ENCODE results near the gene CUBN. TPM values are rescaled to one million over a fixed set of nuclear protein-coding genes. Genes with fewer than 3 reads are reported as not detected.

Gene CUBN
- total RNA-seq, 1 experiment from 2014 or later, result 0.46 TPM

DNA sequence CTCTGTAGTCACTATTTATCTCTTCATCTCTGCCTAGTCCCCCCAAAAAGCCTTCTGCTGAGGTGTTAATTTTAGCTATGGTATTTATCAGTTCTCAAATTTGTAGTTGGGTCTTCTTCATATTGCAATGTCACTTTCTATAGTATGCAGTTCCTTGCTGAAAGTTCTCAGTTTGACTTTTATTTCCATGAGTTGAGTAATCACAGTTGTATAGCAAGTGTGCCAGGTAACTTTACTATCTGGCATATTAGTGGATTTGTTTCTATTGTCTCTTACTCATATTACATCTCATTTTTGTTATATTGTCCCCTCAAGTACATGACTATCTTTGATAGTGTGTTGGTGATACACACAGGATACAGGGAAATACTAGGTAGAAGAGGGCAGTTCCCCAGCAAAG, 152.8 kb downstream of the CUBN start (continued):
- TF ChIP-seq, protein P1, sequence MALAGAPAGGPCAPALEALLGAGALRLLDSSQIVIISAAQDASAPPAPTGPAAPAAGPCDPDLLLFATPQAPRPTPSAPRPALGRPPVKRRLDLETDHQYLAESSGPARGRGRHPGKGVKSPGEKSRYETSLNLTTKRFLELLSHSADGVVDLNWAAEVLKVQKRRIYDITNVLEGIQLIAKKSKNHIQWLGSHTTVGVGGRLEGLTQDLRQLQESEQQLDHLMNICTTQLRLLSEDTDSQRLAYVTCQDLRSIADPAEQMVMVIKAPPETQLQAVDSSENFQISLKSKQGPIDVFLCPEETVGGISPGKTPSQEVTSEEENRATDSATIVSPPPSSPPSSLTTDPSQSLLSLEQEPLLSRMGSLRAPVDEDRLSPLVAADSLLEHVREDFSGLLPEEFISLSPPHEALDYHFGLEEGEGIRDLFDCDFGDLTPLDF (CRISPR knock-in tag; IDR thresholded peaks at IDR 0.05), result no peak

DNA sequence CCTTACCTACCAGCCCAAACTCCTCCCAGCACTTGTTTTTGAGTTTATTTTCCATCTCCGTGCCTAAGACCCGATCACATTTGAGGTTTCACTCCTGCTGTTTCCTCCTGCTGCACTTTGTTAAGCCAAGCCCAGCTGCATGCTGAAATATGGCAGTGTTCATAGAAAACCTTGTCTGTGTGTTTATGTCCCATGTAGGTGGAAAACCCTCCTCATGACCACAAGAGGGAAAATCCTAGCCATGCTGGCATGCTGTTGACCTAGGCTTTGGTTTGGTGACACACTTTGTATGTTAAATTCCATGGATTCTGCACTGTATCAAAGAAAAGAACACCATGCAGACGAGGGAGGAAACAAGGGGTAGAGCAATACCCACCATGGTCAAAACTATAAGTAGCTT, 154.4 kb downstream of the CUBN start:
- ChIA-PET CTCF (no interaction called here), POLR2A (no interaction called here)
- Mint-ChIP-seq H3K4me1 (no peaks in the 10 kb centered on the region), H3K4me3 (no peak overlapping the region), H3K27ac (no peak overlapping the region), H3K27me3 (ENCODE audit: low read depth) (no peaks in the 10 kb centered on the region; the same call in 1 of the 2 replicates), H3K36me3 (no peaks in the 10 kb centered on the region; the same call in 1 of the 2 replicates), H3K9me3 (peaks cover 32% of the 10 kb centered on the region)
- ATAC-seq (no peak), DNase-seq (ENCODE audit: low spot score) (no peak)
- TF ChIP-seq, protein P2, sequence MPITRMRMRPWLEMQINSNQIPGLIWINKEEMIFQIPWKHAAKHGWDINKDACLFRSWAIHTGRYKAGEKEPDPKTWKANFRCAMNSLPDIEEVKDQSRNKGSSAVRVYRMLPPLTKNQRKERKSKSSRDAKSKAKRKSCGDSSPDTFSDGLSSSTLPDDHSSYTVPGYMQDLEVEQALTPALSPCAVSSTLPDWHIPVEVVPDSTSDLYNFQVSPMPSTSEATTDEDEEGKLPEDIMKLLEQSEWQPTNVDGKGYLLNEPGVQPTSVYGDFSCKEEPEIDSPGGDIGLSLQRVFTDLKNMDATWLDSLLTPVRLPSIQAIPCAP (CRISPR knock-in tag; IDR thresholded peaks at IDR 0.05), result no peak
- TF ChIP-seq, protein P3, sequence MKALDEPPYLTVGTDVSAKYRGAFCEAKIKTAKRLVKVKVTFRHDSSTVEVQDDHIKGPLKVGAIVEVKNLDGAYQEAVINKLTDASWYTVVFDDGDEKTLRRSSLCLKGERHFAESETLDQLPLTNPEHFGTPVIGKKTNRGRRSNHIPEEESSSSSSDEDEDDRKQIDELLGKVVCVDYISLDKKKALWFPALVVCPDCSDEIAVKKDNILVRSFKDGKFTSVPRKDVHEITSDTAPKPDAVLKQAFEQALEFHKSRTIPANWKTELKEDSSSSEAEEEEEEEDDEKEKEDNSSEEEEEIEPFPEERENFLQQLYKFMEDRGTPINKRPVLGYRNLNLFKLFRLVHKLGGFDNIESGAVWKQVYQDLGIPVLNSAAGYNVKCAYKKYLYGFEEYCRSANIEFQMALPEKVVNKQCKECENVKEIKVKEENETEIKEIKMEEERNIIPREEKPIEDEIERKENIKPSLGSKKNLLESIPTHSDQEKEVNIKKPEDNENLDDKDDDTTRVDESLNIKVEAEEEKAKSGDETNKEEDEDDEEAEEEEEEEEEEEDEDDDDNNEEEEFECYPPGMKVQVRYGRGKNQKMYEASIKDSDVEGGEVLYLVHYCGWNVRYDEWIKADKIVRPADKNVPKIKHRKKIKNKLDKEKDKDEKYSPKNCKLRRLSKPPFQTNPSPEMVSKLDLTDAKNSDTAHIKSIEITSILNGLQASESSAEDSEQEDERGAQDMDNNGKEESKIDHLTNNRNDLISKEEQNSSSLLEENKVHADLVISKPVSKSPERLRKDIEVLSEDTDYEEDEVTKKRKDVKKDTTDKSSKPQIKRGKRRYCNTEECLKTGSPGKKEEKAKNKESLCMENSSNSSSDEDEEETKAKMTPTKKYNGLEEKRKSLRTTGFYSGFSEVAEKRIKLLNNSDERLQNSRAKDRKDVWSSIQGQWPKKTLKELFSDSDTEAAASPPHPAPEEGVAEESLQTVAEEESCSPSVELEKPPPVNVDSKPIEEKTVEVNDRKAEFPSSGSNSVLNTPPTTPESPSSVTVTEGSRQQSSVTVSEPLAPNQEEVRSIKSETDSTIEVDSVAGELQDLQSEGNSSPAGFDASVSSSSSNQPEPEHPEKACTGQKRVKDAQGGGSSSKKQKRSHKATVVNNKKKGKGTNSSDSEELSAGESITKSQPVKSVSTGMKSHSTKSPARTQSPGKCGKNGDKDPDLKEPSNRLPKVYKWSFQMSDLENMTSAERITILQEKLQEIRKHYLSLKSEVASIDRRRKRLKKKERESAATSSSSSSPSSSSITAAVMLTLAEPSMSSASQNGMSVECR (CRISPR knock-in tag; IDR thresholded peaks at IDR 0.05; ENCODE audit: borderline replicate concordance), result no peak
- TF ChIP-seq ZNF219 (CRISPR knock-in tag; IDR thresholded peaks at IDR 0.05; ENCODE audit: borderline replicate concordance), result no peak
- TF ChIP-seq, protein P1 (CRISPR knock-in tag; IDR thresholded peaks at IDR 0.05), result no peak
- TF ChIP-seq JUN (CRISPR knock-in tag; IDR thresholded peaks at IDR 0.05), result no peak
- TF ChIP-seq, protein P4, sequence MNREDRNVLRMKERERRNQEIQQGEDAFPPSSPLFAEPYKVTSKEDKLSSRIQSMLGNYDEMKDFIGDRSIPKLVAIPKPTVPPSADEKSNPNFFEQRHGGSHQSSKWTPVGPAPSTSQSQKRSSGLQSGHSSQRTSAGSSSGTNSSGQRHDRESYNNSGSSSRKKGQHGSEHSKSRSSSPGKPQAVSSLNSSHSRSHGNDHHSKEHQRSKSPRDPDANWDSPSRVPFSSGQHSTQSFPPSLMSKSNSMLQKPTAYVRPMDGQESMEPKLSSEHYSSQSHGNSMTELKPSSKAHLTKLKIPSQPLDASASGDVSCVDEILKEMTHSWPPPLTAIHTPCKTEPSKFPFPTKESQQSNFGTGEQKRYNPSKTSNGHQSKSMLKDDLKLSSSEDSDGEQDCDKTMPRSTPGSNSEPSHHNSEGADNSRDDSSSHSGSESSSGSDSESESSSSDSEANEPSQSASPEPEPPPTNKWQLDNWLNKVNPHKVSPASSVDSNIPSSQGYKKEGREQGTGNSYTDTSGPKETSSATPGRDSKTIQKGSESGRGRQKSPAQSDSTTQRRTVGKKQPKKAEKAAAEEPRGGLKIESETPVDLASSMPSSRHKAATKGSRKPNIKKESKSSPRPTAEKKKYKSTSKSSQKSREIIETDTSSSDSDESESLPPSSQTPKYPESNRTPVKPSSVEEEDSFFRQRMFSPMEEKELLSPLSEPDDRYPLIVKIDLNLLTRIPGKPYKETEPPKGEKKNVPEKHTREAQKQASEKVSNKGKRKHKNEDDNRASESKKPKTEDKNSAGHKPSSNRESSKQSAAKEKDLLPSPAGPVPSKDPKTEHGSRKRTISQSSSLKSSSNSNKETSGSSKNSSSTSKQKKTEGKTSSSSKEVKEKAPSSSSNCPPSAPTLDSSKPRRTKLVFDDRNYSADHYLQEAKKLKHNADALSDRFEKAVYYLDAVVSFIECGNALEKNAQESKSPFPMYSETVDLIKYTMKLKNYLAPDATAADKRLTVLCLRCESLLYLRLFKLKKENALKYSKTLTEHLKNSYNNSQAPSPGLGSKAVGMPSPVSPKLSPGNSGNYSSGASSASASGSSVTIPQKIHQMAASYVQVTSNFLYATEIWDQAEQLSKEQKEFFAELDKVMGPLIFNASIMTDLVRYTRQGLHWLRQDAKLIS (CRISPR knock-in tag; IDR thresholded peaks at IDR 0.05; ENCODE audit: borderline replicate concordance), result no peak
- no peak for TF ChIP-seq ZNF263 (CRISPR knock-in tag; IDR thresholded peaks at IDR 0.05; ENCODE audit: low read depth)
- no peak for TF ChIP-seq SP1 (CRISPR knock-in tag; conservative IDR thresholded peaks at IDR 0.05)
- TF ChIP-seq ZBTB21 (CRISPR knock-in tag; IDR thresholded peaks at IDR 0.05; ENCODE audit: borderline replicate concordance), result no peak
- TF ChIP-seq, protein P5, sequence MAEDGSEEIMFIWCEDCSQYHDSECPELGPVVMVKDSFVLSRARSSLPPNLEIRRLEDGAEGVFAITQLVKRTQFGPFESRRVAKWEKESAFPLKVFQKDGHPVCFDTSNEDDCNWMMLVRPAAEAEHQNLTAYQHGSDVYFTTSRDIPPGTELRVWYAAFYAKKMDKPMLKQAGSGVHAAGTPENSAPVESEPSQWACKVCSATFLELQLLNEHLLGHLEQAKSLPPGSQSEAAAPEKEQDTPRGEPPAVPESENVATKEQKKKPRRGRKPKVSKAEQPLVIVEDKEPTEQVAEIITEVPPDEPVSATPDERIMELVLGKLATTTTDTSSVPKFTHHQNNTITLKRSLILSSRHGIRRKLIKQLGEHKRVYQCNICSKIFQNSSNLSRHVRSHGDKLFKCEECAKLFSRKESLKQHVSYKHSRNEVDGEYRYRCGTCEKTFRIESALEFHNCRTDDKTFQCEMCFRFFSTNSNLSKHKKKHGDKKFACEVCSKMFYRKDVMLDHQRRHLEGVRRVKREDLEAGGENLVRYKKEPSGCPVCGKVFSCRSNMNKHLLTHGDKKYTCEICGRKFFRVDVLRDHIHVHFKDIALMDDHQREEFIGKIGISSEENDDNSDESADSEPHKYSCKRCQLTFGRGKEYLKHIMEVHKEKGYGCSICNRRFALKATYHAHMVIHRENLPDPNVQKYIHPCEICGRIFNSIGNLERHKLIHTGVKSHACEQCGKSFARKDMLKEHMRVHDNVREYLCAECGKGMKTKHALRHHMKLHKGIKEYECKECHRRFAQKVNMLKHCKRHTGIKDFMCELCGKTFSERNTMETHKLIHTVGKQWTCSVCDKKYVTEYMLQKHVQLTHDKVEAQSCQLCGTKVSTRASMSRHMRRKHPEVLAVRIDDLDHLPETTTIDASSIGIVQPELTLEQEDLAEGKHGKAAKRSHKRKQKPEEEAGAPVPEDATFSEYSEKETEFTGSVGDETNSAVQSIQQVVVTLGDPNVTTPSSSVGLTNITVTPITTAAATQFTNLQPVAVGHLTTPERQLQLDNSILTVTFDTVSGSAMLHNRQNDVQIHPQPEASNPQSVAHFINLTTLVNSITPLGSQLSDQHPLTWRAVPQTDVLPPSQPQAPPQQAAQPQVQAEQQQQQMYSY (CRISPR knock-in tag; IDR thresholded peaks at IDR 0.05), result no peak
- TF ChIP-seq, protein P6, sequence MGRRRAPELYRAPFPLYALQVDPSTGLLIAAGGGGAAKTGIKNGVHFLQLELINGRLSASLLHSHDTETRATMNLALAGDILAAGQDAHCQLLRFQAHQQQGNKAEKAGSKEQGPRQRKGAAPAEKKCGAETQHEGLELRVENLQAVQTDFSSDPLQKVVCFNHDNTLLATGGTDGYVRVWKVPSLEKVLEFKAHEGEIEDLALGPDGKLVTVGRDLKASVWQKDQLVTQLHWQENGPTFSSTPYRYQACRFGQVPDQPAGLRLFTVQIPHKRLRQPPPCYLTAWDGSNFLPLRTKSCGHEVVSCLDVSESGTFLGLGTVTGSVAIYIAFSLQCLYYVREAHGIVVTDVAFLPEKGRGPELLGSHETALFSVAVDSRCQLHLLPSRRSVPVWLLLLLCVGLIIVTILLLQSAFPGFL (CRISPR knock-in tag; IDR thresholded peaks at IDR 0.05; ENCODE audit: borderline replicate concordance), result no peak
- TF ChIP-seq MXD4 (CRISPR knock-in tag; IDR thresholded peaks at IDR 0.05; ENCODE audit: borderline replicate concordance), result no peak
- TF ChIP-seq NR1H2 (CRISPR knock-in tag; IDR thresholded peaks at IDR 0.05), result no peak
- no peak for TF ChIP-seq RORB (CRISPR knock-in tag; IDR thresholded peaks at IDR 0.05)
- TF ChIP-seq, protein P7, sequence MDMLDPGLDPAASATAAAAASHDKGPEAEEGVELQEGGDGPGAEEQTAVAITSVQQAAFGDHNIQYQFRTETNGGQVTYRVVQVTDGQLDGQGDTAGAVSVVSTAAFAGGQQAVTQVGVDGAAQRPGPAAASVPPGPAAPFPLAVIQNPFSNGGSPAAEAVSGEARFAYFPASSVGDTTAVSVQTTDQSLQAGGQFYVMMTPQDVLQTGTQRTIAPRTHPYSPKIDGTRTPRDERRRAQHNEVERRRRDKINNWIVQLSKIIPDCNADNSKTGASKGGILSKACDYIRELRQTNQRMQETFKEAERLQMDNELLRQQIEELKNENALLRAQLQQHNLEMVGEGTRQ (CRISPR knock-in tag; IDR thresholded peaks at IDR 0.05), result no peak
- TF ChIP-seq CREM (CRISPR knock-in tag; IDR thresholded peaks at IDR 0.05), result no peak
- no peak for TF ChIP-seq SMAD4 (CRISPR knock-in tag; IDR thresholded peaks at IDR 0.05)

Measured in WTC11 (cell line).